ENCODE measurements around the gene FREM1. TPM values are rescaled to one million over a fixed set of nuclear protein-coding genes. Genes with fewer than 3 reads are reported as not detected.

The FREM1 gene
- total and polyA plus RNA-seq, 2 donors (not counting 1 experiment from before 2014, with no cell fraction given): not detected

- Histone ChIP-seq H3K4me2 (replicated peaks; ENCODE audit: low read depth, low read length, poor library complexity, severe bottlenecking) (no peak overlapping the region), H3K4me1 (ENCODE audit: control insufficient read depth in 2 of 2, insufficient read depth in 2 of 2, low read length in 2 of 2) (no peaks in the 10 kb centered on the region), H3K79me2 (ENCODE audit: control insufficient read depth, insufficient read depth, low read length) (no peaks in the 10 kb centered on the region), H3K4me3 (ENCODE audit: control extremely low read depth in 1 of 5, extremely low read depth in 1 of 5, insufficient read depth in 1 of 5, low read depth in 2 of 5, low read length in 4 of 5) (no peak overlapping the region), H4K20me1 (ENCODE audit: control insufficient read depth, insufficient read depth, low read length, poor library complexity, severe bottlenecking) (no peaks in the 10 kb centered on the region), H3K36me3 (replicated peaks in 1 of 2; ENCODE audit: control extremely low read depth in 1 of 2, control insufficient read depth in 1 of 2, extremely low read depth in 1 of 2, insufficient read depth in 2 of 2, low read length in 1 of 2) (no peaks in the 10 kb centered on the region), H3K9me3 (ENCODE audit: control extremely low read depth in 1 of 3, control insufficient read depth in 2 of 3, insufficient read depth in 1 of 3, low read length in 2 of 3) (no peaks in the 10 kb centered on the region), H3K9ac (ENCODE audit: low read length) (no peak overlapping the region), H3K27me3 (replicated peaks in 1 of 4; ENCODE audit: control extremely low read depth in 1 of 4, control insufficient read depth in 3 of 4, insufficient read depth in 4 of 4, low read length in 3 of 4) (peaks cover 0 to 7% (median 0%) of the 10 kb centered on the region in 4 experiments), H2AFZ (ENCODE audit: insufficient read depth, low read depth, low read length, poor library complexity, severe bottlenecking) (no peak overlapping the region), H3K27ac (ENCODE audit: low read length in 2 of 2) (no peak overlapping the region)
- POLR2A ChIA-PET: no interaction called here
- intact Hi-C loops (cut with micrococcal nuclease): no loop called here
- TF ChIP-seq EZH2 (IDR thresholded peaks at IDR 0.05; ENCODE audit: borderline replicate concordance, insufficient read depth, low read depth, low read length, poor library complexity, severe bottlenecking) (no peak), CTCF (IDR thresholded peaks at IDR 0.05) (no peak)
- Mint-ChIP-seq H3K27ac (no peak overlapping the region), H3K4me3 (no peak overlapping the region), H3K27me3 (peaks cover 47% of the 10 kb centered on the region), H3K9me3 (ENCODE audit: insufficient read depth) (no peaks in the 10 kb centered on the region), H3K4me1 (peaks cover 4% of the 10 kb centered on the region)
- ATAC-seq (ENCODE audit: low read depth) (no peak), DNase-seq (no peak)
- CTCF ChIA-PET: interaction anchor here (1.2 to 1.5 kb wide), 2 partner anchors 14 to 74 kb away, joined by 3 read pairs; no protein-coding TSS in a partner anchor
Measured at GRCh38 chr9:14750821-14751220, 159.4 kb downstream of the FREM1 start.

- DNase-seq: no peak
- Mint-ChIP-seq H3K27me3 (peaks cover 44% of the 10 kb centered on the region), H3K9me3 (ENCODE audit: insufficient read depth) (peaks cover under 1% of the 10 kb centered on the region), H3K4me1 (peaks cover 4% of the 10 kb centered on the region), H3K27ac (no peak overlapping the region), H3K4me3 (no peak overlapping the region)
- no peaks in the 10 kb centered on the region for H3K9me3 ChIP-seq (ENCODE audit: control extremely low read depth in 1 of 3, control insufficient read depth in 2 of 3, insufficient read depth in 1 of 3, low read length in 2 of 3)
- POLR2A ChIA-PET: no interaction called here
- intact Hi-C loops (cut with micrococcal nuclease): no loop called here
- CTCF ChIA-PET: no interaction called here
- WGBS (ENCODE audit: insufficient coverage): 83% methylated on average over 8 of the region's 9 CpGs
- no peak overlapping the region for H3K4me3 ChIP-seq (ENCODE audit: control extremely low read depth in 1 of 5, extremely low read depth in 1 of 5, insufficient read depth in 1 of 5, low read depth in 2 of 5, low read length in 4 of 5)
- H3K27ac ChIP-seq (ENCODE audit: low read length in 2 of 2): no peak overlapping the region
- H3K36me3 ChIP-seq (replicated peaks in 1 of 2; ENCODE audit: control extremely low read depth in 1 of 2, control insufficient read depth in 1 of 2, extremely low read depth in 1 of 2, insufficient read depth in 2 of 2, low read length in 1 of 2): no peaks in the 10 kb centered on the region
- H3K9ac ChIP-seq (ENCODE audit: low read length): no peak overlapping the region
- H3K79me2 ChIP-seq (ENCODE audit: control insufficient read depth, insufficient read depth, low read length): no peaks in the 10 kb centered on the region
- no peak overlapping the region for H3K4me2 ChIP-seq (replicated peaks; ENCODE audit: low read depth, low read length, poor library complexity, severe bottlenecking)
- TF ChIP-seq CTCF (IDR thresholded peaks at IDR 0.05) (no peak), EZH2 (IDR thresholded peaks at IDR 0.05; ENCODE audit: borderline replicate concordance, insufficient read depth, low read depth, low read length, poor library complexity, severe bottlenecking) (no peak)
- H2AFZ ChIP-seq (ENCODE audit: insufficient read depth, low read depth, low read length, poor library complexity, severe bottlenecking): no peak overlapping the region
- H3K4me1 ChIP-seq (ENCODE audit: control insufficient read depth in 2 of 2, insufficient read depth in 2 of 2, low read length in 2 of 2): no peaks in the 10 kb centered on the region
- ATAC-seq (ENCODE audit: low read depth): no peak
- no peaks in the 10 kb centered on the region for H4K20me1 ChIP-seq (ENCODE audit: control insufficient read depth, insufficient read depth, low read length, poor library complexity, severe bottlenecking)
- peaks cover 0 to 7% (median 0%) of the 10 kb centered on the region in 4 experiments for H3K27me3 ChIP-seq (replicated peaks in 1 of 4; ENCODE audit: control extremely low read depth in 1 of 4, control insufficient read depth in 3 of 4, insufficient read depth in 4 of 4, low read length in 3 of 4)
Measured at GRCh38 chr9:14749741-14750211, 160.5 kb downstream of the FREM1 start.
